Activated T-cell treated with anti-CD3 and anti-CD28 coated beads for 24 hours (primary cell): Measurements from ENCODE around the gene POU3F3.

Experiments used
- DNase-seq: peaks from one replicate; pipeline ENCODE4 v3.0.0-alpha.2; 2020; ENCODE audit warnings: low read depth

POU3F3 gene

GRCh38 chr2:104853534-104854497 is at the start of gene POU3F3:
POU3F3 (plus strand) TSS chr2:104854115; CDS start chr2:104855511, 1,396 bp downstream.
- DNase-seq = peak; percentile 33

- DNase-seq = no peak
These were observed 49.6 kb upstream of the POU3F3 start for GRCh38 chr2:104804148-104804890.

GRCh38 chr2:104812286-104812685 is 41.6 kb upstream of the POU3F3 start:
- DNase-seq = no peak

- DNase-seq = no peak
These were observed 37.8 kb upstream of the POU3F3 start for GRCh38 chr2:104816143-104816542.

- DNase-seq = no peak
These were observed 35.7 kb upstream of the POU3F3 start for GRCh38 chr2:104818264-104818663.

- no peak for DNase-seq
These were observed 33.8 kb upstream of the POU3F3 start for GRCh38 chr2:104820126-104820525.

- no peak for DNase-seq
These were observed 28.6 kb upstream of the POU3F3 start for GRCh38 chr2:104825124-104825865.

GRCh38 chr2:104826016-104826415 is 27.9 kb upstream of the POU3F3 start:
- DNase-seq = no peak

- DNase-seq = no peak
These were observed 22.2 kb upstream of the POU3F3 start for GRCh38 chr2:104831742-104832141.

GRCh38 chr2:104834431-104835153 is 19.3 kb upstream of the POU3F3 start:
- no peak for DNase-seq

GRCh38 chr2:104836265-104836664 is 17.6 kb upstream of the POU3F3 start:
- DNase-seq = no peak

- DNase-seq = no peak
These were observed 17.1 kb upstream of the POU3F3 start for GRCh38 chr2:104836841-104837240.

GRCh38 chr2:104840156-104840555 is 13.8 kb upstream of the POU3F3 start:
- DNase-seq = no peak

- DNase-seq = no peak
These were observed 12.9 kb upstream of the POU3F3 start for GRCh38 chr2:104840893-104841585.

GRCh38 chr2:104841744-104842143 is 12.2 kb upstream of the POU3F3 start:
- no peak for DNase-seq

GRCh38 chr2:104844807-104845551 is 8.9 kb upstream of the POU3F3 start:
- DNase-seq = no peak

- no peak for DNase-seq
These were observed 8.4 kb upstream of the POU3F3 start for GRCh38 chr2:104845552-104845931.

GRCh38 chr2:104845946-104846785 is 7.7 kb upstream of the POU3F3 start:
- no peak for DNase-seq
